ENCODE data around the gene RAB11A.
A peak's percentile ranks its signal among the peaks of the same experiment; 100 is the strongest.

Gene RAB11A

DNA sequence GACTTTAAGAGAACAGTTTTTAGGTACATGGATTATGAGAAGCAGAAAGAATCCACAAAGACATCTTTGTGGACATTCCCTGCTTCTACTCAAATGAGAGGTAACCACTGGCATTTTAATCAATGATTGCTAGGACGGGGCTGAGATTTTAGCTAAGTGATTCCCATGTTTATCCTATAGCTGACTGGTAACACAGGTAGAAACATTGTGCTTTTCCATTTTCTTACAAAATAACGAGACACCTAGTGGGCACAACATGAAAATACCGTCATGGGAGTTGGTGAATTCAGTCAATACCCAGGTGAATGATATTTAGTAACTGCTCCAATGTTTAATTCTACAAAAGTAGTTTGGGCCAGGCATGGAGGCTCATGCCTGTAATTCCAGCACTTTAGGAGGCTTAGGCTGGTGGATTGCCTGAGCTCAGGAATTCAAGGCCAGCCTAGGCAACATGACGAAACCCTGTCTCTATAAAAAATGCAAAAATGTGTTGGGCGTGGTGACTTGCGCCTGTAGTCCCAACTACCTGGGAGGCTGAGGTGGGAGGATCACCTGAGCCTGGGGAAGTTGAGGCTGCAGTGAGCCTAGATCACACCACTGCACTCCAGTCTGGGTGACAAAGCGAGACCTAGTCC lies 40.0 kb upstream of the RAB11A start:
- peaks cover 3 to 6% of the 10 kb centered on the region in 2 donors for H3K4me1 ChIP-seq (ENCODE audit: control insufficient read depth in 2 of 2, insufficient read depth in 1 of 2, low read depth in 1 of 2, low read length in 2 of 2)
- no peak overlapping the region for H3K4ac ChIP-seq (ENCODE audit: low read length)
- no peak overlapping the region for H3K23ac ChIP-seq (ENCODE audit: low read depth, low read length, poor library complexity)
- WGBS, 2 donors (ENCODE audit: extremely low coverage in 2 of 2, insufficient read length in 2 of 2, insufficient replicate concordance in 1 of 2): no CpG with 5 or more reads among the region's 7 CpGs
- H4K91ac ChIP-seq (ENCODE audit: low read depth, low read length, poor library complexity): no peak overlapping the region
- DNase-seq (ENCODE audit: low spot score): no peak
- no peaks in the 10 kb centered on the region for H3K27me3 ChIP-seq (ENCODE audit: control insufficient read depth in 3 of 3, insufficient read depth in 3 of 3, low read depth in 1 of 3, low read length in 3 of 3)
- H2AK5ac ChIP-seq (ENCODE audit: low read depth, low read length): no peak overlapping the region
- no peak overlapping the region for H4K8ac ChIP-seq (ENCODE audit: low read depth, low read length)
- H3K18ac ChIP-seq (ENCODE audit: low read length): no peak overlapping the region
- H3K4me3 ChIP-seq (ENCODE audit: low read length in 2 of 2): no peak overlapping the region
- H2BK12ac ChIP-seq (ENCODE audit: low read length): no peak overlapping the region
- H3K79me1 ChIP-seq (ENCODE audit: low read depth, low read length): no peaks in the 10 kb centered on the region
- no peak overlapping the region for H2BK5ac ChIP-seq (ENCODE audit: low read length)
- H3K9me3 ChIP-seq (replicated peaks in 1 of 2; ENCODE audit: control insufficient read depth in 2 of 2, insufficient read depth in 1 of 2, low read depth in 1 of 2, low read length in 2 of 2): no peaks in the 10 kb centered on the region
- no peak overlapping the region for H3K4me2 ChIP-seq (ENCODE audit: insufficient read depth, low read length, poor library complexity, severe bottlenecking)
- no peak overlapping the region for H3K9ac ChIP-seq (ENCODE audit: low read depth, low read length, poor library complexity)
- H2AFZ ChIP-seq (ENCODE audit: low read length): no peak overlapping the region
- H2BK15ac ChIP-seq (ENCODE audit: low read length): no peak overlapping the region
- H3K14ac ChIP-seq (ENCODE audit: low read length): no peak overlapping the region
- H3K27ac ChIP-seq (replicated peaks; ENCODE audit: low read length): no peak overlapping the region
- H3K36me3 ChIP-seq (replicated peaks in 1 of 2; ENCODE audit: control insufficient read depth in 2 of 2, insufficient read depth in 2 of 2, low read length in 2 of 2): no peaks in the 10 kb centered on the region
- H2BK120ac ChIP-seq (ENCODE audit: low read depth, low read length): no peak overlapping the region

DNA sequence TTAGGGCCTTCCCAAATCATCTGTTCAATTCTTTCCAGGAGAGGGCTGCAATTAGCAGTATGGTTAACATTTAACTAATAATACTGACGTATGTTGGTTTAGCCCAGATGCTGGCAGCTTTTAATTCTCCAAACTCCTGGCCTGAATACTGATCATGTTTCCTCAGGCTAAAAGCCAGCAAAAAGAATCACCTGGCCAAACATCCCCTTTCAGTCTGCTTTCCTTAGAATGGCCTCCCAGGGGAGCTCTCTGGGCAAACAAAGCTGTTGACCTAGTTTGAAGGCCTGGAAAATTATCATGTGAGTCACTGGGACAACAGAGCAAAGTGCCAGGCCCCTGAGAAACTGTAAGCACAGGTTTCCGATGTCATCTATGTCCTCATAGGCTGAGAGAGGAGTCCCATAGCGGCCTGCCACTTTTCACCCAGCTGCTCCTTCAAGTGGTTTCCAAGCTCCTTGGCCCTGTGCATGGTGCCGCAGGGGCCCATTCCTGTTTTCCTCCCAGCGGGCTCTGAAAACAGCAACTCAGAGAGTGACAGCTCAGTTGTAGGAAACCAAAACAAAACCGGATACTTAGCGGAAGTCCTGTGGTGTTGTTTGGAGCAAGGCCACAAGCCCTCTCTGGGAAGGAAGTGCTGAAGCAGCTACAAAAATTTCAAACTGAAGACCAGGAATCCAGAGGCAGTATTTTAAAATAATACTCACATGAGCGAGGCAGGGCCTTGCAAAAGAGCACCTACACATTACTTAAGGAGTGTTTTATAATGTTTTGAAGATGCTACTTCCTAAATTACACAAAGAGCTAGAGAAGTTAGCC lies 36.5 kb upstream of the RAB11A start:
- Histone ChIP-seq H2BK120ac (ENCODE audit: low read depth, low read length) (no peak overlapping the region), H3K4me1 (ENCODE audit: control insufficient read depth in 2 of 2, insufficient read depth in 1 of 2, low read depth in 1 of 2, low read length in 2 of 2) (peaks cover 3 to 6% of the 10 kb centered on the region in 2 donors), H3K36me3 (replicated peaks in 1 of 2; ENCODE audit: control insufficient read depth in 2 of 2, insufficient read depth in 2 of 2, low read length in 2 of 2) (no peaks in the 10 kb centered on the region), H2BK15ac (ENCODE audit: low read length) (no peak overlapping the region), H3K4me2 (ENCODE audit: insufficient read depth, low read length, poor library complexity, severe bottlenecking) (no peak overlapping the region), H3K23ac (ENCODE audit: low read depth, low read length, poor library complexity) (no peak overlapping the region), H2AFZ (ENCODE audit: low read length) (peak overlapping the region; percentile 89), H2BK12ac (ENCODE audit: low read length) (no peak overlapping the region), H3K9me3 (replicated peaks in 1 of 2; ENCODE audit: control insufficient read depth in 2 of 2, insufficient read depth in 1 of 2, low read depth in 1 of 2, low read length in 2 of 2) (no peaks in the 10 kb centered on the region), H3K9ac (ENCODE audit: low read depth, low read length, poor library complexity) (no peak overlapping the region), H3K18ac (ENCODE audit: low read length) (peak overlapping the region; percentile 9), H3K79me1 (ENCODE audit: low read depth, low read length) (no peaks in the 10 kb centered on the region), H4K8ac (ENCODE audit: low read depth, low read length) (no peak overlapping the region), H3K27me3 (ENCODE audit: control insufficient read depth in 3 of 3, insufficient read depth in 3 of 3, low read depth in 1 of 3, low read length in 3 of 3) (no peaks in the 10 kb centered on the region), H2AK5ac (ENCODE audit: low read depth, low read length) (no peak overlapping the region), H3K4ac (ENCODE audit: low read length) (no peak overlapping the region), H3K4me3 (ENCODE audit: low read length in 2 of 2) (peak overlapping the region in 1 of 2 donors; percentile 36), H3K27ac (replicated peaks; ENCODE audit: low read length) (peak overlapping the region; percentile 34), H2BK5ac (ENCODE audit: low read length) (no peak overlapping the region), H4K91ac (ENCODE audit: low read depth, low read length, poor library complexity) (no peak overlapping the region), H3K14ac (ENCODE audit: low read length) (no peak overlapping the region)
- no CpG with 5 or more reads among the region's 8 CpGs for WGBS, 2 donors (ENCODE audit: extremely low coverage in 2 of 2, insufficient read length in 2 of 2, insufficient replicate concordance in 1 of 2)
- peak; percentile 15 for DNase-seq (ENCODE audit: low spot score)

DNA sequence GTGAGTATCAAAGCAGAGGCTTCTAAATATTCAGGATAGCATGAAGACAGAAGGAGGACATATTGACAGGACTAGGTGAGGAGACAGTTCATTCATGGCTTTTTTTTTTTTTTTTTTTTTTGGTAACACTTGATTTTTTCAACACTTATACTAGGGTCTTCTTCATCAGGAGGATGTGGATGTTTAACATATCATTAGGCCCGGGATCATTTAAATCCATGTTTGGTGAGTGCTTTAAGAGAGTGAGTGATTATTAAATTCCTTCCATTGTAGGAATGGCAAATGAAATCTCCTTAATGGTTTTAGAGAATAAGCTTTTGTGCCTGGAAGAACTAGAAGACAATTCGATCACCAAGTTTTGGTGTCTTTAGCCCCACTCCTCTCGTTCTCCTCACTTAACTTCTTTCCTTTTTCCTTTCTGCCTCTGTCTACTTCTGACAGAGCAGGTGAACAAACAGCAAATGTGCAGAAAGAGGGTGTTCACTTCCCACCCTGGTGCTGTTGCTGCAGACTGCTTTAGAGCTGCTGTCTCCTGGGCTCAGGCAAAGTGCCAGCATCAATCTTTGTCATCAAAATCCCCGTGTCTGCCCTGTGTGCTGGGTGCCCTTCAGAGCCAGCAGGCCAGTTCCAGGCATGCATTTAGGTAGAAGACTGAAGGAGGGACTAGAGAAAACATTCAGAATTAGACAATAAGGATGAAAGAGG lies 35.6 kb upstream of the RAB11A start:
- no peak overlapping the region for H3K18ac ChIP-seq (ENCODE audit: low read length)
- H3K9ac ChIP-seq (ENCODE audit: low read depth, low read length, poor library complexity): no peak overlapping the region
- no peak overlapping the region for H3K23ac ChIP-seq (ENCODE audit: low read depth, low read length, poor library complexity)
- no peak overlapping the region for H3K14ac ChIP-seq (ENCODE audit: low read length)
- H2BK12ac ChIP-seq (ENCODE audit: low read length): no peak overlapping the region
- no peak overlapping the region for H2AK5ac ChIP-seq (ENCODE audit: low read depth, low read length)
- no peak overlapping the region for H3K4me3 ChIP-seq (ENCODE audit: low read length in 2 of 2)
- no peak for DNase-seq (ENCODE audit: low spot score)
- no peak overlapping the region for H2BK120ac ChIP-seq (ENCODE audit: low read depth, low read length)
- no peak overlapping the region for H4K8ac ChIP-seq (ENCODE audit: low read depth, low read length)
- H3K4me2 ChIP-seq (ENCODE audit: insufficient read depth, low read length, poor library complexity, severe bottlenecking): no peak overlapping the region
- H4K91ac ChIP-seq (ENCODE audit: low read depth, low read length, poor library complexity): no peak overlapping the region
- no peaks in the 10 kb centered on the region for H3K27me3 ChIP-seq (ENCODE audit: control insufficient read depth in 3 of 3, insufficient read depth in 3 of 3, low read depth in 1 of 3, low read length in 3 of 3)
- H3K27ac ChIP-seq (replicated peaks; ENCODE audit: low read length): no peak overlapping the region
- no peak overlapping the region for H2BK15ac ChIP-seq (ENCODE audit: low read length)
- peaks cover 3 to 6% of the 10 kb centered on the region in 2 donors for H3K4me1 ChIP-seq (ENCODE audit: control insufficient read depth in 2 of 2, insufficient read depth in 1 of 2, low read depth in 1 of 2, low read length in 2 of 2)
- WGBS, 2 donors (ENCODE audit: extremely low coverage in 2 of 2, insufficient read length in 2 of 2, insufficient replicate concordance in 1 of 2): no CpG with 5 or more reads among the region's 4 CpGs
- no peaks in the 10 kb centered on the region for H3K36me3 ChIP-seq (replicated peaks in 1 of 2; ENCODE audit: control insufficient read depth in 2 of 2, insufficient read depth in 2 of 2, low read length in 2 of 2)
- no peaks in the 10 kb centered on the region for H3K79me1 ChIP-seq (ENCODE audit: low read depth, low read length)
- no peak overlapping the region for H2BK5ac ChIP-seq (ENCODE audit: low read length)
- peak overlapping the region; percentile 89 for H2AFZ ChIP-seq (ENCODE audit: low read length)
- no peak overlapping the region for H3K4ac ChIP-seq (ENCODE audit: low read length)
- no peaks in the 10 kb centered on the region for H3K9me3 ChIP-seq (replicated peaks in 1 of 2; ENCODE audit: control insufficient read depth in 2 of 2, insufficient read depth in 1 of 2, low read depth in 1 of 2, low read length in 2 of 2)
